ENCODE data around the gene CEP131.

- TF ChIP-seq POLR2A (IDR thresholded peaks at IDR 0.05; ENCODE audit: low read depth, low read length): no peak
- no peak for TF ChIP-seq SPI1 (IDR thresholded peaks at IDR 0.05; ENCODE audit: low read depth, low read length)
- no peak for TF ChIP-seq POLR2AphosphoS5 (IDR thresholded peaks at IDR 0.05; ENCODE audit: low read depth, low read length)
- TF ChIP-seq TAF1 (IDR thresholded peaks at IDR 0.05; ENCODE audit: low read depth, low read length): no peak
- TF ChIP-seq POU2F2 (IDR thresholded peaks at IDR 0.05; ENCODE audit: low read depth, low read length): no peak
- TF ChIP-seq PAX5 (IDR thresholded peaks at IDR 0.05; ENCODE audit: insufficient read depth, low read length, severe bottlenecking): no peak
Observed at GRCh38 chr17:81187120-81187519, 35.6 kb downstream of the CEP131 start.

Measured in GM12891 (cell line).